ENCODE data around the gene SLC35F2.
"Not testable (repeated sequence)": the region's sequence is repeated elsewhere in the genome, so short reads cannot be mapped to it uniquely, and the experiment has no call there.

Gene SLC35F2

GRCh38 chr11:107840129-107840484 lies 18.5 kb downstream of the SLC35F2 start:
- DNase-seq = no peak

- no peak for DNase-seq
Measured at GRCh38 chr11:107836851-107837250, 21.7 kb downstream of the SLC35F2 start.

GRCh38 chr11:107834995-107835394 lies 23.6 kb downstream of the SLC35F2 start:
- no peak for DNase-seq

GRCh38 chr11:107833926-107834325 lies 24.7 kb downstream of the SLC35F2 start:
- DNase-seq = not testable (repeated sequence)

GRCh38 chr11:107830915-107831540 lies 27.6 kb downstream of the SLC35F2 start:
- no peak for DNase-seq

GRCh38 chr11:107827041-107827440 lies 31.5 kb downstream of the SLC35F2 start:
- no peak for DNase-seq

GRCh38 chr11:107825875-107826274 lies 32.7 kb downstream of the SLC35F2 start:
- no peak for DNase-seq

GRCh38 chr11:107824668-107825369 lies 33.8 kb downstream of the SLC35F2 start:
- DNase-seq = no peak

GRCh38 chr11:107821199-107821927 lies 37.2 kb downstream of the SLC35F2 start:
- DNase-seq = no peak

GRCh38 chr11:107819361-107820014 lies 39.1 kb downstream of the SLC35F2 start:
- DNase-seq = no peak

GRCh38 chr11:107818491-107818890 lies 40.1 kb downstream of the SLC35F2 start:
- DNase-seq = no peak

GRCh38 chr11:107816028-107816427 lies 42.6 kb downstream of the SLC35F2 start:
- no peak for DNase-seq

- no peak for DNase-seq
Measured at GRCh38 chr11:107810875-107811274, 47.7 kb downstream of the SLC35F2 start.

- no peak for DNase-seq
Measured at GRCh38 chr11:107808521-107808920, 50.1 kb downstream of the SLC35F2 start.

GRCh38 chr11:107804971-107805370 lies 53.6 kb downstream of the SLC35F2 start:
- DNase-seq = no peak

GRCh38 chr11:107804211-107804610 lies 54.4 kb downstream of the SLC35F2 start:
- DNase-seq = no peak

GRCh38 chr11:107801641-107802040 lies 56.9 kb downstream of the SLC35F2 start:
- DNase-seq = no peak

- DNase-seq = peak; percentile 53
Measured at GRCh38 chr11:107799218-107799859, 59.2 kb downstream of the SLC35F2 start.

- DNase-seq = no peak
Measured at GRCh38 chr11:107792049-107792443, 66.5 kb downstream of the SLC35F2 start.

- no peak for DNase-seq
Measured at GRCh38 chr11:107791343-107792048, 67.1 kb downstream of the SLC35F2 start.

GRCh38 chr11:107789767-107790166 lies 68.8 kb downstream of the SLC35F2 start:
- DNase-seq = no peak

- no peak for DNase-seq
Measured at GRCh38 chr11:107787733-107788132, 70.9 kb downstream of the SLC35F2 start.
